H4 (cell line): ENCODE results near the gene LMAN2L. TPM values are rescaled to one million over a fixed set of nuclear protein-coding genes. Genes with fewer than 3 reads are reported as not detected.

Experiments used
- DNase-seq: peaks from one replicate; pipeline ENCODE4 v3.0.0-alpha.2; 2015; ENCODE audit warnings: low spot score
- total RNA-seq: library from RNA; depleted of rRNA; stranded (reverse); fragments of >200 nt; shearing (Covaris generic); gene quantifications from 2 replicates; pipeline ENCODE4 v1.2.3, GENCODE V29; 2014

Gene LMAN2L
- total RNA-seq, 1 experiment from 2014 or later = 38.2 TPM

DNA sequence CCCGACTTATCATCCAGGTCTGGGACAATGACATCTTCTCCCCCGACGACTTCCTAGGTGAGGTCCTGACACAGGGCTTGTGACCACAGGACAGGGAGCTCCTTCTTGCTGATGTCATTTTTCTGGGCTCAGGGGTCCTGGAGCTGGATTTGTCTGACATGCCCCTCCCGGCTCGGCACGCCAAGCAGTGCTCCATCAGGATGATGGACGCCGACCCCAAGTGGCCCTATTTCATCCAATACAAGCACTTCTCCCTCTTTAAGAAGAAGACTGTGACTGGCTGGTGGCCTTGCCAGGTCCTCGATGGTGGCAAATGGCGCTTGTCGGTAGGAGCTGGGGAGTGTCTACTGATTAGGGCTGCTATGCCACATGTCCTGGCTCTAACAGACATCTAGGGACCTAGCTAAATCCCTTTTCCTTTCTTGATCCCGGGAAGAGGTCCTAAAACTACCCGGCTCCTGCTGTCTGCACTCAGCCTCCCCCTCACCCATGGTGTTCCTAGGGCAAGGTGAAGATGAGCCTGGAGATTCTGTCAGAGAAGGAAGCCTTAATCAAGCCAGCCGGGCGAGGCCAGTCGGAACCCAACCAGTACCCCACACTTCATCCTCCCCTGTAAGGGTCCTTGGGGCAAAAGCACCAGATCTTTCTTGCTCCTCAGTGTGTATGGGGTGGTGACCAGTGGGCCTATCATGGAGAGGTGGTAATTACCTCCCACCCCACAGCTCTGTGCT, 36.7 kb downstream of the LMAN2L start:
- DNase-seq = no peak

GRCh38 chr2:96702098-96702785, 37.6 kb downstream of the LMAN2L start:
- no peak for DNase-seq

DNA sequence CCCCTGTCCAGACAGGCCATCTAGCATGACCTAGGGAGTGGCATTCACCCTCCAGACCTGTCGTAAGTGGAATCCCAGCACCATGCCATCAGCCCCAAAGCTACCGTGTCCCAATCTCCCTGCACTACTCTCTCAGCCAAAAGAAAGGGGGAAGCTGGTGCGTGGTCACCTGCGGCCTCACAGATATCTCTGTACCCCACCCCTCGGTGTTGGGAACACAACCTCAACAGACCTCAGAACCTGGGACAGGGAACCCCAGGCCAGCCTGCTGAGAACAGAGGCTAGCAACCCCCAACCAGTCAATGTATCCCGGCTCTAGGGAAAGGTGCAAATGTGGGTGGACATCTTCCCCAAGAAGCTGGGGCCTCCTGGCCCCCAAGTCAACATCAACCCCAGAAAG, 38.2 kb downstream of the LMAN2L start:
- no peak for DNase-seq

DNA sequence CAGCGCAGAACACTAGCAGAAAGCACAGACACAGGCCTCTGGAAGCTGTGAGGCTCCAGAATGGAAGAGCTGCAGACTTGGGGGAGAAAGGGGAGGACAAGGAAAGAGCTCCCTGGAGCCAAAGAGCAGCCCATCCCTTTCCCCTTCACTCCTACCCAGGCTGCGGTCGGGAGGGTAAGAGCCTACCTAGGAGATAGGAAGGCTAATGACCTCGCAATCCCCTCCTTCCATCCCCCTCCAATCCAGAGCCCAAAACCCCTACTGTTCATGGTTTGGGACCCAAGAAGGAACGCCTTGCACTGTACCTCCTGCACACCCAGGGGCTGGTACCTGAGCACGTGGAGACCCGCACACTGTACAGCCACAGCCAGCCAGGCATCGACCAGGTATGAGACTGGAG, 39.8 kb downstream of the LMAN2L start:
- DNase-seq = no peak

DNA sequence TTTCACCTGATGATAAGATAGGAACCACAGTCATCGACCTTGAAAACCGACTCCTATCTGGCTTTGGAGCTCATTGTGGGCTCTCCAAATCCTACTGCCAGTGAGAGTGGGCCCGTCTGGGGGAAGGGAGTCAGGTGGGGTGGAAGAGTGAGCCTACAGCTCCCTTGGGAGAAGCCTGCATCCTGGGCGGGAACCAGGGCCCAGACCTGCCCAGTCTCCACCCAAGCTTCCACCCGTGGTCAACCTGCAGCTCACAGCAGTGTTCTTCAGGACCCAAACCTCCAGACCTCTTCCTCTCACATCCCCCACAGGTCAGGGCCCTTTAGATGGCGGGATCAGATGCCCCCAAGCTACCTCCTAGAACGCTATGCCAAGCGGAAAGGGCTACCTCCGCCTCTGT, 40.2 kb downstream of the LMAN2L start:
- no peak for DNase-seq

DNA sequence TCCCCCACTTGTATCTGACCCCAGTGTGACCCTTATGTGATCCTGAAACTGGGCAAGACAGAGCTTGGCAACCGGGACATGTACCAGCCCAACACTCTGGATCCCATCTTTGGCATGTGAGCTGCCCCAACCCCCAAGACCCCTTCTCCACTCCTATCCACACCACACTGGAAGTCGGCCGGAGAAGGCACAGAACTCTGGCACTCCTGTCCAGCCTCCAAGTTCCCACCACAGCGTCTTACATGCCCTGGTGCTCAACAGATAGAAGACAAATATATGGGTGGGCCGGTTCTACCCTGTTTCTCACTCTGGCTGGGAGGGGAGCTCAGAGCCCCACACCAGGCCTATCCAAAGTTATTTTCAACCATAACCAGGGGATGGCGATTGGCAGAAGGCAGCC, 40.8 kb downstream of the LMAN2L start:
- no peak for DNase-seq

- no peak for DNase-seq
These were observed 41.5 kb downstream of the LMAN2L start for GRCh38 chr2:96698221-96698861.

GRCh38 chr2:96697476-96697875, 42.4 kb downstream of the LMAN2L start:
- no peak for DNase-seq

GRCh38 chr2:96695602-96696001, 44.3 kb downstream of the LMAN2L start:
- no peak for DNase-seq

- DNase-seq = no peak
These were observed 44.9 kb downstream of the LMAN2L start for GRCh38 chr2:96694816-96695455.

DNA sequence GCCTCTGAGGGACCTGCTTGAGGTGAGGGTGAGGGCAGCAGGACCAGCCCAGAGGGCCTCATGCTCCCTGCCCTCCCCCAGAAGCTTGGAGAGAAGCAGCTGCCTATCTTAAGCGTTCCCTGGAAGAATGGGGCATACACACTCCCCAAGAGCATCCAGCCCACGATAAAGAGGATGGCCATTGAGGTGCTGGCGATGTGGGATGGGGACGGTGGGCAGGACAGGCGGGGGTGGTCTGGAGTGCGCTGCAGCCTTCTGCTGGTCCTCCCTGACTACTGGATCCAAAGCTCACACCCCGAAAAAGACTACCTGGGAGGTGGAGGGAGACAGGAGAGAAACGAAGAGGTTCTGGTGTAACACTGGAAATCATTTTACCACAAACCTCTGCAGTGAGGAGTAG, 45.6 kb downstream of the LMAN2L start:
- no peak for DNase-seq

GRCh38 chr2:96693286-96694200, 46.3 kb downstream of the LMAN2L start:
- DNase-seq = no peak

DNA sequence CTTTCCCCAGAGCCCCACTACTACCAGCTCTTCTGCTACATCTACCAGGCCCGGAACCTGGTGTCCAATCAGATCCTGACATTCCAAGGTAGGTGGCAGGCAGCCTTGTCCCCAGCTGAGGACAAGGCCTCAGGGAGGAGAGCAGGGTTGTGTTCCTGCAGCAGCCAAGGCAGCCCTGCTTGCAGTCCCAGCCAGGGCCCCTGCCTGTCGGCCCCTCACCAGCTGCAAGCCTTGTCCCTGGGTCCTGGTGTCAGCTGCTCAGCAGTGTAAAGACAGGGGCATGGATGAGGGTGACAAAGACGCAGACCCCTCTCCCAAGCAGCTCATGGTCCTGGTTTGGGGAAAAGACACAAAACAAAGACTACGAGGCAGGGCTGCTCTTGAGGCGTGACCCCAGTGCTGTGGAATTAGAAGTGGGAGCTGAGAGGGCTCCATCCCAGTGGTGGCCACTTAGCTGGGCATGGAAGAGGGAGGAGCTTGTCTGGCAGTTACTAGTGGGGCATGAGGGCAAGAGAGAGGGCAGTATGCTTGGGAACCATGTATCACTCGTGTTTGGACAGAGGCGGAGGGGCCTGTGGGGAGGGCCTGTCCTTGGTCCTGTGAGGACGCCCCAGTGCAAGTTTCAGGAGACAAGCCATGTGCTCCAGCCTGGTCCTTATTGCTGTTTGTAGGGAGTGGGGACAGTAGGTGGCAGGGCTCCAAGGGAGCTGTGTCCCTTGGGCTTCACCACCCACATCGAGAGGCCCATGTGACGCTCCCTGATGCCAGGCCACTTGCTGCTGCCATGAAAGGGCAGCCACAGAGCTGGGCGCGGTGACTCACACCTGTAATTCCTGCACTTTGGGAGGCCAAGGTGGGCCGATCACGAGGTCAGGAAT, 47.5 kb downstream of the LMAN2L start:
- no peak for DNase-seq

DNA sequence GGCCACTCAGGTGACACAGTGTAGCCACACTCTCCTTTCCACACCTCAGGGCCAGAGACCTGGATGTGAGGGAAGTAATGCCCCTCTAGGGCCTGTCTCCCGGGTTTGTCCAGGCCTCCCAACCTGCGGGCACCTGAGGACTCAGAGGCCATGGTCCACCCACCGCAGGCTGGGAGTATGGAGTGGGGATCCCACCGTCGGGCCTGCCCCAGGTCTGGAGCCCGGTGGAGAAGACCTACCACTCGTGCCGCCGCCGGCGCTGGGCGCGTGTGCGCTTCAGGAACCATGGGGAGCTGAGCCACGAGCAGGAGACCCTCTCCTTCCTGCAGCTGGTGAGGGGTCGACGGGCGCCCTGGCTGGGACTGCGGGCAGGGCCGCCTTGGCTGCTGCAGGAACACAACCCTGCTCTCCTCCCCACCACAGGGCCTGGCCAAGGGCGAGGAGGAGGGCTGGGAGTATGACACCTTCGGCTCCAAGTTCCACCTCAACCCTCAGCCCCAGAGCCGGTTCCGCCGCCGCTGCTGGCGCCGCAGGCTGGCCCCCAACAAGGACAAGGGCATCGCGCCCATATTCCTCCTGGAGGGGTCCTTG, 48.7 kb downstream of the LMAN2L start:
- no peak for DNase-seq

DNA sequence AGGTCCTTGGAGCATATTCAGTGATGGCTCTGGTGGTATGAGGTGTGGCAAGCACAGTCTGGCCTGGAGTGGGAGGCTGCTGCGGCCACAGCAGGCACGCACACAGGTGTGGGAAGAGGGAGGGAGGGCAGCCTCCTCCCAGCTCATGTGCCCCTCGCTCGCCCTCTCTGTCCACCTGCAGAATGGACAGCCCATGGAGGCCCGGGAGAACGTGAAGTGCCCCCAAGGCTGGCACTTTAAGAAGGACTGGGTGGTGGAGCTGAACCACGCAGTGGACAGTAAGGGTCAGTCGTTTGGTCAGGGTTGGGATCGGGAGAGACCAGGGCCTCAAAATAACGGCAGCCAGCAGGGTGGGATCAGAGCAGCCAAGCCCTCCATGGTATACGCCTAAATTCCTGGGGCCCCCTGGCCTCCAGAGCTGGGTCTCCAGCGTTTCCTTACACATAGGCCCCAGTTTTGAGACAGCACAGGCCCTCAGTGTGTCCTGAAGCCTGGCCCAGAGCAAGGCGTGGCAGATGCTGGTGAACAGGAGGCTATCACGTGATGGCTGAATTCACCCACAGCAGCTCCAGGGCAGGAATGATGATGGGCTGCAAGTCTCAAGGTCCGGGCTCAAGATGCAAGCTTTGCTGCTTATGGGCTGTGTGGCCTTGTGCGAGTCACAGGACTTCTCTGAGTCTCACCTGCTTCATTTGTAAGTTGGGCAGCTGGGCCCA, 49.4 kb downstream of the LMAN2L start:
- DNase-seq = no peak

GRCh38 chr2:96689431-96689991, 50.4 kb downstream of the LMAN2L start:
- DNase-seq = no peak

DNA sequence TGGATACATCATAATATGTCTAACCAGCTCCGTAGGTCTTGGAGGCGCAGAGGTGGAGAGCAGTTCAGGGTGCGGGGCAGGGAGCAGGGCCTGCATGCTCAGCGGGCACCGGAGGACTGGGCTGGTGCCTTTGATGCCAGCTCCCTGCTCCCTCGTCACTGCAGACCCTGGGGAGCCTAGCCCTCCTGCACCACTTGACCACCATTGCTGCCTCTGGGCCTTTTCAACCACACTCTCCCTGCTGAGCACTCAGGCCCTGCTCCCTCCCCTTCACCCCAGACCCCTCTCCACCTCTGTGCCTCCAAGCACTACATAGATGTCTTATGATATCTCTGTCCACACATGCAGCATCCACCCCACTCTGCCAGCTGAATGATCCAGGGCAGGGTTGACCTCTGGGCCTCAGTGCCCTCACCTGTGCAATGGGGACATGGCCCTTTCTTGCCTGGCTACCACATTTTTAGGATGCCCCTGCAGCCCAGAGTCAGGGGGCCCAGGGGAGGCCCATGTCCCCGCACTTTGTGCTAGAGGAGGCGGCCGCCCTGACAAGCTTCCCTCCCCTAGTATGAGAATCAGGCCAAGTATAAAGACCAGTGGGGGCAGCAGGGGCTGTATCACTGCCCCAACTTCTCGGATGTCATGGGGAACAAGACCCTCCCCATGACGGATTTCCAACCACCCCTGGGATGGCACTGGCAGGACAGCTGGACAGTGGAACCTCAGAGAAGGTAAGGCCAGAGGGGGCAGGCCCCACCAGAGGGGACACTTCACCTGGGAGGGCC, 51.0 kb downstream of the LMAN2L start:
- no peak for DNase-seq
